GM19324 (cell line): ENCODE results near the gene MINPP1.
"Not testable (repeated sequence)": the region's sequence is repeated elsewhere in the genome, so short reads cannot be mapped to it uniquely, and the experiment has no call there.

ENCODE experiments used
- ATAC-seq: cut with Tn5 transposase; IDR thresholded peaks from one replicate; pipeline ENCODE4 v1.9.1; 2021; ENCODE audit warnings: mild to moderate bottlenecking, moderate library complexity; ENCODE audit not compliant: unreplicated experiment, low FRiP score

The MINPP1 gene, protein sequence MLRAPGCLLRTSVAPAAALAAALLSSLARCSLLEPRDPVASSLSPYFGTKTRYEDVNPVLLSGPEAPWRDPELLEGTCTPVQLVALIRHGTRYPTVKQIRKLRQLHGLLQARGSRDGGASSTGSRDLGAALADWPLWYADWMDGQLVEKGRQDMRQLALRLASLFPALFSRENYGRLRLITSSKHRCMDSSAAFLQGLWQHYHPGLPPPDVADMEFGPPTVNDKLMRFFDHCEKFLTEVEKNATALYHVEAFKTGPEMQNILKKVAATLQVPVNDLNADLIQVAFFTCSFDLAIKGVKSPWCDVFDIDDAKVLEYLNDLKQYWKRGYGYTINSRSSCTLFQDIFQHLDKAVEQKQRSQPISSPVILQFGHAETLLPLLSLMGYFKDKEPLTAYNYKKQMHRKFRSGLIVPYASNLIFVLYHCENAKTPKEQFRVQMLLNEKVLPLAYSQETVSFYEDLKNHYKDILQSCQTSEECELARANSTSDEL

GRCh38 chr10:87504640-87505365, at the start of gene MINPP1:
TSS of gene MINPP1 (plus strand) at chr10:87504893. CDS start at chr10:87504916, 23 bp downstream.
- ATAC-seq, result peak; percentile 93

GRCh38 chr10:87456586-87457220, 48.0 kb upstream of the MINPP1 start:
- ATAC-seq, result not testable (repeated sequence)

DNA sequence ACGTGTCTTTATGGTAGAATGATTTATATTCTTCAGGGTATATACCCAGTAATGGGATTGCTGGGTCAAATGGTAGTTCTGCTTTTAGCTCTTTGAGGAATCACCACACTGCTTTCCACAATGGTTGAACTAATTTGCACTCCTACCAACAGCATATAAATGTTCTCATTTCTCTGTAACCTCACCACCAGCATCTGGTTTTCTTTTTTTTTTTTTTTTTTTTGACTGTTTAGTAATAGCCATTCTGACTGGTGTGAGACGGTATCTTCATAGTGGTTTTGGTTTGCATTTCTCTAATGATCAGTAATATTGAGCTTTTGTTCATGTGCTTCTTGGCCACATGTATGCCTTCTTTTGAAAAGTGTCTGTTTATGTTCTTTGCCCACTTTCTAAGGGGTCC, 42.9 kb upstream of the MINPP1 start:
- ATAC-seq, result not testable (repeated sequence)

DNA sequence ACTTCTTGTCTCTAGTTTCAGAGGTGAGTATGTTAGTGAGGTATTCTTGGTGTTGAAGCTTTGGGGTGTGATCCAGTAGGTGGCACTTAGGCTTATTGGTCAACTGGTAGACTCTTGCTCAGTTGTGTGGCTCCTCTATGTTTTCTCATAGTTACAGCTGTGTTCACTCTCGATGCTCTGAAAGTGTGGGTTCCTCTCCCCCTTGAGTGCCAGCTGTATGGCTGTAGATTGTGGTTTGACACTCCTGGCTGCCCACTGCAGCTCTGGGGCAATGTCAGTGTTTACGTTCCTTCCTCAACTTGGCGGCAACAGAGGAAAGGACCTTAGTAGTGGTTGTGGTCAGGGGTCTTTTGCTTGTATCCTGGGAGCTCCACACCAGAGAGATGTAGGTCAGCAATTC, 37.8 kb upstream of the MINPP1 start:
- not testable (repeated sequence) for ATAC-seq

GRCh38 chr10:87488733-87489132, 16.0 kb upstream of the MINPP1 start:
- not testable (repeated sequence) for ATAC-seq

DNA sequence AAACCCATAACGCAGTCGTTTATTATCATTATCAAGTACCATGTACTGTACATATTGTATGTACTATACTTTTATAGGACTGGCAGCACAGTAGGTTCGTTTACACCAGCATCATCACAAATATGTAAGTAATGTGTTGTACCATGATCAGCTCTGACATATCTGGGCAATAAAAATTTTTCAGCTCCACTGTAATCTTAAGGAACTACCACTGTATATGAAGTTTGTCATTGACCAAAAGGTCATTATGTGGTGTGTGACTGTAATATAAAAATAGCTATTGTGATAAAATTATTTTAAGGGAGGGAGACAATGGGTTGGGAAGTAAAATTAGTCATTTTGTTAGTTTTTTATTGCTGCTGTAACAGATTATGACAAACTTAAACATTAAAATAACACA, 14.4 kb upstream of the MINPP1 start:
- not testable (repeated sequence) for ATAC-seq

- not testable (repeated sequence) for ATAC-seq
Observed at GRCh38 chr10:87492450-87492849, 12.2 kb upstream of the MINPP1 start.

- not testable (repeated sequence) for ATAC-seq
Observed at GRCh38 chr10:87495446-87495845, 9.2 kb upstream of the MINPP1 start.

- ATAC-seq, result not testable (repeated sequence)
Observed at GRCh38 chr10:87497386-87497785, 7.3 kb upstream of the MINPP1 start.

DNA sequence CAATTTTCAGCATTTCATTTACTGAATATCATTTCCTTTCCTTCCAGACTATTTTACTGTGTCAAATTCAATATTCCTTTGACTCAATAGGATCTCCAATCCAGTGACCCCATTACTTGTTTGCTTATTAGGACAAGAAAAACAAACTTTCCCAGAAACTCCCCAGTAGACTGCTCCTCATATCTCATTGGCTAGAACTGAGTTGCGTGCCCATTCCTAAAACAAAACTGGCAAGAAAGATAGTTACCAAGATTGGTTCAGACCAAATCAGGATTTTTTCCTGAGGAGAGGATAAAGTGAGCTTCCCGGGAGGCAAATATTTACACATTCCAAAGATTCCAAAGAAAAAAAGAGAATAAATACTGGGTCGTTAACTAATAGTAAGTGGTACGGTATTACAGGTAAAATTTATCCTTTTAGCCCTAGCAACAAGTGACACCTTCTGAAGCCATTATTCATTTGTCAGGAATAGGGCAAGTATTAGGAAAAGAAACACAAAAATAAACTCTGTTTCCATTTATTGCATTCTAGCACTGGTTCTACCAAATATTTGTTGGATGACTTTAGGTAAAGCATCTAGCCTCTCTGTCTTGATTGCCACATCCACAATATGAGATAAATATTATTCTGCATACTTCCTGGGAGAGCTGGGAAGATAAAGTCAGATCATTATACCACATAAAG, 6.4 kb upstream of the MINPP1 start:
- ATAC-seq, result not testable (repeated sequence)

DNA sequence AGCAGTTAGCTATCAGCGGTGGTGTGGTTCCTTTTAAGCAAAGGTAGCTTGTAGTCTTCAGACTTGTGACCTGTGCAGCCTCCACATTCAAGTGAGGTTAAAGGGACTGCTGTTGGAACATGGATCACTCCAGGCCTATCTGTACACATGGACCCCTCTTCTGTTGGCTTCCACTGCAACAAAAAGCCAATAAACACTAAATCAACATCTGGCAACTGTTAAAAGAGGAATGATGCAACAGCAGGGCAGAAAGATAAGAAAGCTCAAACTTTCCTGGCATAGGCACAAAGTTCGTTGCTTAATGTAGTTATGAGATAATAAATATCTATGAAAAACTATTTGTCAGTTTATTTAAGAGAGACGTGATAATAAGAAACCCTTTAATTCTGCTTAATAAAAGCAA, 4.0 kb upstream of the MINPP1 start:
- no peak for ATAC-seq

DNA sequence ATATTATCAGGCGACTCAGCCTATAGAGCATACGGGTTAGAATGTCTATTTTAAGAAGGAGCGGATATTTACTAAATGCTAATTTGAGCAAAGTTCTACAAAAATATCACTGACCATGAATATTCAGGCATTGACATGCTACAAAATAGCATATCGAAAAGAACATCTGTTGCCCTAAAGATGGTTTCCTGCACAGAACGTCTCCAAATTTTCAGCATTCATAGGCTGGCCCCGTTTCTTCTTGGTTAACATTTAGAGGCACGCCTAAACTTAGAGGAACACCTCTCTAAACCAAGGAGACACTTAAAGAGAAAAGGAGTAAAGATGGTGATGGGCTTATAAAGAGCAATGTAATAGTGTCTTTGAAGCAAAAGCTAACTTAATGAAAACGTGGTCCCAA, 1.3 kb upstream of the MINPP1 start:
- ATAC-seq, result no peak

- no peak for ATAC-seq
Observed at GRCh38 chr10:87503886-87504285, 807 bp upstream of the MINPP1 start.

DNA sequence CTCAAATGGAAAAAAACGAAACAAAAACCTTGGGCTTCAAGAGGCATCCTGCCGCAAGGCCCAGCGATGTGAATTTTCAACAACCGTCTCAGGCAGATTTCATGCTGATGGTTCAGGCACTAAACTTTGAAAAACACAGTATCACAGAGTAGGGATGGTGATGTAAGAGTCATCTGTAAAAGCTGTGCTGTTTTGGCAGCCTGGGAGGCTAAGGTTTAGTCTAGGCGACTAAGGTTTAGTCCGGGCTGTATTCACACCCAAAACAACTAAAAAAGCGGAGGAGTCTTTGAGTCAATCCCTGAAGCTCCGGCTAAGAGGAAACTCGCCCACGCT, 420 bp upstream of the MINPP1 start:
- ATAC-seq, result no peak

GRCh38 chr10:87505366-87506111, 846 bp downstream of the MINPP1 start:
- peak; percentile 66 for ATAC-seq

DNA sequence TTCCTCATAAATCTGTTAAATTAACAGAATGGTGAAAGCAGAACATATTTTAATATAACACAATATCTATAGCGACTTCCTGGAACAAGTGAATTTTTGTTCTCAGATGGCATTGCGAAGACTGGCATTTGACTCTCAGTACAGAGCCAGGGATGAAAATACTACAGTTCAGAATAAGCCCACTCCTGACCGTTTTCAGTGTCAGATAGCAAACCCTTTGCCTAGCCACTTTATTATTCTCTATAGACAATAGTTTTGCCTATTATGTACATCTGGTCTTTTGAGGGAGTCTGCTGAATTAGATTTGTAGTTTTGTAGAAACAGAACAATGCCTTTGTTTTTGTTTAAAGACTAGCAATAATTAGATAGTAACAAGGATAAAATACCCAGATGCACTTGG, 2.3 kb downstream of the MINPP1 start:
- no peak for ATAC-seq

DNA sequence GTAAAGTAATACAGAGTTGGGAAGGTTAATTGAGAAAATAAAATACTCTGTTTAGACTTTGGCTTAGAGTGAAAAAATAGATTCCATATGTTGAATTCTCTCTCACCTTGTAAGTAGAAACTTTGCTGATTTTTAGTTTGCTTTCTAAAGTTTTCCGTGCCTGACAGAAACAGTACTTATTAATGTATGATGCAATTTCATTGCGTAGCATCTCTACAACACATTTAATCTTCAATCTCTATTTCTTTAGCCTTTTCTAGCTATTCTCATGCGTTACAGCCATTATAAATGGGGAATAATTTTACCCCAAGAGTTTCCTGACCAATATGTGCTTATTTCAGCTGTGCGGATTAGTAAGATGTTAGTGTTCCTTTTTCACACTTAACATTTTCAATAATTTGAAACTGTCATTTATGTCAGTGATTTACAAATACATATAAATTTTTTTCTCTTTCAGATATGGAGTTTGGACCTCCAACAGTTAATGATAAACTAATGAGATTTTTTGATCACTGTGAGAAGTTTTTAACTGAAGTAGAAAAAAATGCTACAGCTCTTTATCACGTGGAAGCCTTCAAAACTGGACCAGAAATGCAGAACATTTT, 3.3 kb downstream of the MINPP1 start:
- ATAC-seq, result no peak

GRCh38 chr10:87508837-87509236, 4.1 kb downstream of the MINPP1 start:
- no peak for ATAC-seq

DNA sequence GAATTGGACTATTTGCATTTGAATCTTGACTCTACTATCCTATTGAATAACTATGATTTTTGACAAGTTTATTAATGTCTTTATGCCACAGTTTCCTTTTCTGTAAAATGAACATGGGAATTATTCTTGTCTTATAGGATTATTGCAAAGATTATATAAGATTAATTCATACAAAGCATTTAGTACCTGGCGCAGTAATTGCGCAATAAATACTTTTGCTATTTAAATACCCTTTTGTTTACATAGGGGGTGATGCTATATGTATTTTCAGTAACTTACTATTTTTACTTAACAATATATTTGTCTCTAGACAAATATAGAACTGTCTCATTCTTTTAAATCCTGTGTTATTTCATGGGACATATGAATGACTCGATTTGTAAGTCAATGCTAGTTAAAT, 5.3 kb downstream of the MINPP1 start:
- no peak for ATAC-seq

- ATAC-seq, result no peak
Observed at GRCh38 chr10:87511526-87511925, 6.8 kb downstream of the MINPP1 start.
